HL-60 (cell line): ENCODE data around the gene LAYN.

Experiments
- DNase-seq, 2 experiments: peaks; one replicate each; pipeline ENCODE4 v3.0.0-alpha.2; 2010 to 2020; ENCODE audit warnings: low read depth in 1 of 2, low spot score in 1 of 2
- H3K27ac ChIP-seq: fragments of 250-450 bp; sonication (Bioruptor Pico); replicated peaks from 2 replicates; pipeline ENCODE4 v1.5.1; 2020; ENCODE audit warnings: mild to moderate bottlenecking, moderate library complexity
- H3K27me3 ChIP-seq: fragments of 250-450 bp; sonication (Bioruptor Pico); 2 replicates; pipeline ENCODE4 v1.5.1; 2021; ENCODE audit warnings: mild to moderate bottlenecking, moderate library complexity; ENCODE audit not compliant: insufficient read depth, poor library complexity, severe bottlenecking
- H3K4me3 ChIP-seq: replicated peaks from 2 replicates; pipeline ENCODE4 v1.5.1; 2011; ENCODE audit warnings: mild to moderate bottlenecking, control low read depth, low read length; ENCODE audit not compliant: insufficient read depth
- GABPA ChIP-seq: IDR thresholded peaks from 2 replicates; pipeline ENCODE4 v1.6.1; 2012; ENCODE audit warnings: low read depth
- POLR2AphosphoS5 ChIP-seq: IDR thresholded peaks from 2 replicates; pipeline ENCODE4 v1.6.1; 2012; ENCODE audit warnings: low read depth
- SPI1 ChIP-seq: IDR thresholded peaks from 2 replicates; pipeline ENCODE4 v1.6.1; 2012; ENCODE audit warnings: low read depth, mild to moderate bottlenecking, borderline replicate concordance
- TF ChIP-seq, protein P1 (sequence below): IDR thresholded peaks from one replicate; pipeline ENCODE4 v1.5.1; 2011; ENCODE audit warnings: low read length, control low read depth, inconsistent platforms; ENCODE audit not compliant: insufficient read depth
- TF ChIP-seq, protein P2 (sequence below): IDR thresholded peaks from 2 replicates; pipeline ENCODE4 v1.6.1; 2012; ENCODE audit warnings: low read depth; ENCODE audit not compliant: insufficient replicate concordance

LAYN gene

DNA sequence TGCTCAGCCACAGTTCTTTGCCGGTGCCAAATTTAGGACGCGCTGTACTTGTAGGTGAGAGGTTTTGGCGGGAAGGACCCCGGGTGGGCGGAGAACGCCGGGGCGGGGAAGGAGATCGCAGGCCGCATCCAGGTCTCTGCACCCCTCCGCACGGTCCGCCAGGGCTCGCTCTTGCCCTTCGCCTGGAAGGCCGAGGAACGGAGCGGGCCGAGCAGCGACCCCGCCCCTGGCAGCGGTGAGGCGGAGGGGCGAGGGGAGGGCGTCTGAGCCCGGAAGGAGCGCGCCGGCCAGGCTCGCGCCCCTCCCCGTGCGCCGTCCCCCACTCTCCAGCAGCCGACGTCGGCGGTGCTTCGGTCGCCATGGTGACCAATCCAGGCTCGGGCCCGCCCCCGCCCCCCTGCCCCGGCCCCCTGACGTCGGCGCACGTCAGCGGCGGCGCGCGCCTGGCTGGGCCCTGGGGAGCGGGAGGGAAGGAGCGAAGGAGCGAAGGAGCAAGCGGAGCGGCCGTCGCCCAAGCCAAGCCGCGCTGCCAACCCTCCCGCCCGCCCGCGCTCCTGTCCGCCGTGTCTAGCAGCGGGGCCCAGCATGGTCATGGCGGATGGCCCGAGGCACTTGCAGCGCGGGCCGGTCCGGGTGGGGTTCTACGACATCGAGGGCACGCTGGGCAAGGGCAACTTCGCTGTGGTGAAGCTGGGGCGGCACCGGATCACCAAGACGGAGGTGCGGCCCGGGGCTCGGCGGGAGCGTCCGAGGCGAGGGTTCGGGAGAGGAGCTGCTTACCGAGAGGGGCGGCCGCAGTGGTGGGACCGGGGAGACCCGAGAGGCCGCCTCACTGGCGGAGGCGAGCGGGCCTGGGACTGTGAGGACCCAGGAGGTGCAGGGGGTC lies 61.7 kb downstream of the LAYN start, which contains the start of gene SIK2:
Gene SIK2 (plus strand): TSS at position 471 of the 886 bp plus-strand sequence. CDS start 115 bp downstream, at position 586.
- peak within 1 kb of the TSS; percentile 82 for H3K27ac ChIP-seq
- peak within 1 kb of the TSS; percentile 87 for H3K4me3 ChIP-seq
- no peaks in the 10 kb centered on the region for H3K27me3 ChIP-seq
- peak; percentile 74 to 89 for DNase-seq
- TF ChIP-seq POLR2AphosphoS5 (peak; percentile 33; the same call in 1 of the 2 replicates), GABPA (no peak), SPI1 (no peak)
- TF ChIP-seq, protein P1, sequence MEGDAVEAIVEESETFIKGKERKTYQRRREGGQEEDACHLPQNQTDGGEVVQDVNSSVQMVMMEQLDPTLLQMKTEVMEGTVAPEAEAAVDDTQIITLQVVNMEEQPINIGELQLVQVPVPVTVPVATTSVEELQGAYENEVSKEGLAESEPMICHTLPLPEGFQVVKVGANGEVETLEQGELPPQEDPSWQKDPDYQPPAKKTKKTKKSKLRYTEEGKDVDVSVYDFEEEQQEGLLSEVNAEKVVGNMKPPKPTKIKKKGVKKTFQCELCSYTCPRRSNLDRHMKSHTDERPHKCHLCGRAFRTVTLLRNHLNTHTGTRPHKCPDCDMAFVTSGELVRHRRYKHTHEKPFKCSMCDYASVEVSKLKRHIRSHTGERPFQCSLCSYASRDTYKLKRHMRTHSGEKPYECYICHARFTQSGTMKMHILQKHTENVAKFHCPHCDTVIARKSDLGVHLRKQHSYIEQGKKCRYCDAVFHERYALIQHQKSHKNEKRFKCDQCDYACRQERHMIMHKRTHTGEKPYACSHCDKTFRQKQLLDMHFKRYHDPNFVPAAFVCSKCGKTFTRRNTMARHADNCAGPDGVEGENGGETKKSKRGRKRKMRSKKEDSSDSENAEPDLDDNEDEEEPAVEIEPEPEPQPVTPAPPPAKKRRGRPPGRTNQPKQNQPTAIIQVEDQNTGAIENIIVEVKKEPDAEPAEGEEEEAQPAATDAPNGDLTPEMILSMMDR: peak; percentile 60
- TF ChIP-seq, protein P2, sequence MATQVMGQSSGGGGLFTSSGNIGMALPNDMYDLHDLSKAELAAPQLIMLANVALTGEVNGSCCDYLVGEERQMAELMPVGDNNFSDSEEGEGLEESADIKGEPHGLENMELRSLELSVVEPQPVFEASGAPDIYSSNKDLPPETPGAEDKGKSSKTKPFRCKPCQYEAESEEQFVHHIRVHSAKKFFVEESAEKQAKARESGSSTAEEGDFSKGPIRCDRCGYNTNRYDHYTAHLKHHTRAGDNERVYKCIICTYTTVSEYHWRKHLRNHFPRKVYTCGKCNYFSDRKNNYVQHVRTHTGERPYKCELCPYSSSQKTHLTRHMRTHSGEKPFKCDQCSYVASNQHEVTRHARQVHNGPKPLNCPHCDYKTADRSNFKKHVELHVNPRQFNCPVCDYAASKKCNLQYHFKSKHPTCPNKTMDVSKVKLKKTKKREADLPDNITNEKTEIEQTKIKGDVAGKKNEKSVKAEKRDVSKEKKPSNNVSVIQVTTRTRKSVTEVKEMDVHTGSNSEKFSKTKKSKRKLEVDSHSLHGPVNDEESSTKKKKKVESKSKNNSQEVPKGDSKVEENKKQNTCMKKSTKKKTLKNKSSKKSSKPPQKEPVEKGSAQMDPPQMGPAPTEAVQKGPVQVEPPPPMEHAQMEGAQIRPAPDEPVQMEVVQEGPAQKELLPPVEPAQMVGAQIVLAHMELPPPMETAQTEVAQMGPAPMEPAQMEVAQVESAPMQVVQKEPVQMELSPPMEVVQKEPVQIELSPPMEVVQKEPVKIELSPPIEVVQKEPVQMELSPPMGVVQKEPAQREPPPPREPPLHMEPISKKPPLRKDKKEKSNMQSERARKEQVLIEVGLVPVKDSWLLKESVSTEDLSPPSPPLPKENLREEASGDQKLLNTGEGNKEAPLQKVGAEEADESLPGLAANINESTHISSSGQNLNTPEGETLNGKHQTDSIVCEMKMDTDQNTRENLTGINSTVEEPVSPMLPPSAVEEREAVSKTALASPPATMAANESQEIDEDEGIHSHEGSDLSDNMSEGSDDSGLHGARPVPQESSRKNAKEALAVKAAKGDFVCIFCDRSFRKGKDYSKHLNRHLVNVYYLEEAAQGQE: no peak

GRCh38 chr11:111602865-111603610 lies 62.5 kb downstream of the LAYN start:
- H3K4me3 ChIP-seq: peak overlapping the region; percentile 87
- no peaks in the 10 kb centered on the region for H3K27me3 ChIP-seq
- H3K27ac ChIP-seq: peak overlapping the region; percentile 82
- peak in 1 of 2 experiments; percentile 20 for DNase-seq
- TF ChIP-seq SPI1 (no peak), POLR2AphosphoS5 (no peak), GABPA (no peak)
- TF ChIP-seq, protein P1: no peak
- TF ChIP-seq, protein P2: no peak

- Histone ChIP-seq H3K27ac (no peak overlapping the region), H3K4me3 (peak overlapping the region; percentile 87), H3K27me3 (no peaks in the 10 kb centered on the region)
- DNase-seq: no peak
- no peak for TF ChIP-seq POLR2AphosphoS5
- TF ChIP-seq GABPA: no peak
- TF ChIP-seq, protein P2: no peak
- TF ChIP-seq SPI1: no peak
- TF ChIP-seq, protein P1: no peak
Observed at GRCh38 chr11:111603611-111604130, 63.2 kb downstream of the LAYN start.
